Adrenal gland (tissue), 5 donors: Measurements from ENCODE around the gene RNF151.

Source experiments
- POLR2A ChIP-seq, 2 donors: fragments of 450-650 bp; IDR thresholded peaks; one replicate each; pipeline ENCODE4 v1.6.1; 2017; ENCODE audit warnings: antibody characterized with exemption in 2 of 2, mild to moderate bottlenecking in 2 of 2, moderate library complexity in 1 of 2
- TF ChIP-seq, protein P1 (sequence below), 6 experiments: fragments of 450-650 bp in 4 of 6; fragments of 200-600 bp in 2 of 6; sonication (generic) in 1 of 6; IDR thresholded peaks; 1 replicate in 5 of 6; 2 replicates in 1 of 6; pipeline versions ENCODE4 v1.5.1 to v1.8.0; 2016 to 2021; ENCODE audit warnings: antibody characterized with exemption in 6 of 6, mild to moderate bottlenecking in 2 of 6, moderate library complexity in 1 of 6
- donor health status: DM: no; HTN: no; CAD: no.

DNA sequence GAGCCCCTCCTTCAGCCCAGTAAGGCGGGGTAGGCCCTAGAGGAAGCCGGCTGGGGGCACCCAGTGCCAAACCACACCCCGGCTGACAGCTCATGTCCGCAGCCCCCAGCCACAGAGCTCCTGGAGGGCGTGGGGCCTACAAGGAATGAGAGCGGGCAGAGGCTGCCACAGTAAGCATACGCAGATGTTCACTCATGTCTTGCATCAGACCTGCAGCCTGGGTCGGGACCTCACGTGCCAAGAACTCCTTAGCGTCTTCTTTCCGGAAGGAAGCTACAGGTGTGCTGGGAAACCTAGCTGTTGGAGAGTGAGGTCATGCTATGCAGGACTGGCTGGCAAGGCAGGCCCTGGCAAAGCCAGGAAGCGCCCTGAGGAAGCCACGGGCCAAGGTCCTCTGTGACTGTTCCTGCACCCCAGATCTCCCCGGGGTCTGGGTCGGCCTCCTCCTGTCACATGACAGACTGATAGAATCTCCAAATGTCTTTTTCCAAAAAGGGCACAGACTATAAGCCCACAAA lies 41.4 kb downstream of the RNF151 start:
- TF ChIP-seq, protein P1, sequence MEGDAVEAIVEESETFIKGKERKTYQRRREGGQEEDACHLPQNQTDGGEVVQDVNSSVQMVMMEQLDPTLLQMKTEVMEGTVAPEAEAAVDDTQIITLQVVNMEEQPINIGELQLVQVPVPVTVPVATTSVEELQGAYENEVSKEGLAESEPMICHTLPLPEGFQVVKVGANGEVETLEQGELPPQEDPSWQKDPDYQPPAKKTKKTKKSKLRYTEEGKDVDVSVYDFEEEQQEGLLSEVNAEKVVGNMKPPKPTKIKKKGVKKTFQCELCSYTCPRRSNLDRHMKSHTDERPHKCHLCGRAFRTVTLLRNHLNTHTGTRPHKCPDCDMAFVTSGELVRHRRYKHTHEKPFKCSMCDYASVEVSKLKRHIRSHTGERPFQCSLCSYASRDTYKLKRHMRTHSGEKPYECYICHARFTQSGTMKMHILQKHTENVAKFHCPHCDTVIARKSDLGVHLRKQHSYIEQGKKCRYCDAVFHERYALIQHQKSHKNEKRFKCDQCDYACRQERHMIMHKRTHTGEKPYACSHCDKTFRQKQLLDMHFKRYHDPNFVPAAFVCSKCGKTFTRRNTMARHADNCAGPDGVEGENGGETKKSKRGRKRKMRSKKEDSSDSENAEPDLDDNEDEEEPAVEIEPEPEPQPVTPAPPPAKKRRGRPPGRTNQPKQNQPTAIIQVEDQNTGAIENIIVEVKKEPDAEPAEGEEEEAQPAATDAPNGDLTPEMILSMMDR (IDR thresholded peaks at IDR 0.05), result no peak
- TF ChIP-seq POLR2A (IDR thresholded peaks at IDR 0.05), result no peak
